MM.1S (cell line): ENCODE measurements around the gene TNKS2.

ENCODE experiments used
- EZH2 ChIP-seq: fragments of 300-600 bp; sonication (generic); optimal IDR thresholded peaks from 2 replicates; pipeline ENCODE3; 2017; ENCODE audit warnings: low read depth, mild to moderate bottlenecking, antibody characterized with exemption, low read length, mixed read lengths
- EZH2phosphoT487 ChIP-seq: fragments of 300-600 bp; sonication (generic); IDR thresholded peaks from 2 replicates; pipeline ENCODE4 v1.6.1; 2018; ENCODE audit warnings: antibody characterized with exemption, low read length
- TF ChIP-seq, protein P1 (sequence below): fragments of 300-600 bp; sonication (generic); IDR thresholded peaks from 2 replicates; pipeline ENCODE4 v1.5.1; 2016; ENCODE audit warnings: antibody characterized with exemption, low read length, mixed read lengths

DNA sequence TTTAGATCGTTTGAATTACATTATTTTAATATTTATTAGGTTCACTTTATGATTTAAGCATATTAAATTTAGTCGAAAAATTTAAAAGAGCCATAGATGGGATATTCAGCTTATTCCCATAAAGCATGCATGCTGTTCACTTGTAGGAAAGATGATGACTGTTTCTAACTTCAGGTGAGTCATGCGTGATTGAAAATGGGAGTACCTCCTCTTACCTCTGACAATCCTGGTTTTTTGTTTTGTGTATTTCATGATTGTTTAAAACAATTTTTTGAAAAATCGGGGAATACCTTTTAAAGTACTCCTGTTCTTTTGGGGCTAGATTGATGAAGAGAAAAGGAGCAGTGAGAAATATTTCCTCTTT, 1.4 kb downstream of the TNKS2 start:
- TF ChIP-seq, protein P1, sequence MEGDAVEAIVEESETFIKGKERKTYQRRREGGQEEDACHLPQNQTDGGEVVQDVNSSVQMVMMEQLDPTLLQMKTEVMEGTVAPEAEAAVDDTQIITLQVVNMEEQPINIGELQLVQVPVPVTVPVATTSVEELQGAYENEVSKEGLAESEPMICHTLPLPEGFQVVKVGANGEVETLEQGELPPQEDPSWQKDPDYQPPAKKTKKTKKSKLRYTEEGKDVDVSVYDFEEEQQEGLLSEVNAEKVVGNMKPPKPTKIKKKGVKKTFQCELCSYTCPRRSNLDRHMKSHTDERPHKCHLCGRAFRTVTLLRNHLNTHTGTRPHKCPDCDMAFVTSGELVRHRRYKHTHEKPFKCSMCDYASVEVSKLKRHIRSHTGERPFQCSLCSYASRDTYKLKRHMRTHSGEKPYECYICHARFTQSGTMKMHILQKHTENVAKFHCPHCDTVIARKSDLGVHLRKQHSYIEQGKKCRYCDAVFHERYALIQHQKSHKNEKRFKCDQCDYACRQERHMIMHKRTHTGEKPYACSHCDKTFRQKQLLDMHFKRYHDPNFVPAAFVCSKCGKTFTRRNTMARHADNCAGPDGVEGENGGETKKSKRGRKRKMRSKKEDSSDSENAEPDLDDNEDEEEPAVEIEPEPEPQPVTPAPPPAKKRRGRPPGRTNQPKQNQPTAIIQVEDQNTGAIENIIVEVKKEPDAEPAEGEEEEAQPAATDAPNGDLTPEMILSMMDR: no peak
- TF ChIP-seq EZH2 (no peak), EZH2phosphoT487 (no peak)
